GM12865 (cell line): Measurements from ENCODE around the gene CALHM2.

ENCODE experiments used
- DNase-seq: peaks from one replicate; pipeline ENCODE4 v3.0.0; 2010; ENCODE audit warnings: low read depth
- H3K4me3 ChIP-seq: 2 replicates; pipeline ENCODE4 v1.5.1; 2011; ENCODE audit warnings: mild to moderate bottlenecking, low read depth, low read length, control low read depth
- TF ChIP-seq, protein P1 (sequence below): IDR thresholded peaks from 2 replicates; pipeline ENCODE4 v1.5.1; 2011; ENCODE audit warnings: low read length, control low read depth, low read depth, inconsistent platforms; ENCODE audit not compliant: insufficient read depth; ENCODE audit errors: missing control alignments

CALHM2 gene

DNA sequence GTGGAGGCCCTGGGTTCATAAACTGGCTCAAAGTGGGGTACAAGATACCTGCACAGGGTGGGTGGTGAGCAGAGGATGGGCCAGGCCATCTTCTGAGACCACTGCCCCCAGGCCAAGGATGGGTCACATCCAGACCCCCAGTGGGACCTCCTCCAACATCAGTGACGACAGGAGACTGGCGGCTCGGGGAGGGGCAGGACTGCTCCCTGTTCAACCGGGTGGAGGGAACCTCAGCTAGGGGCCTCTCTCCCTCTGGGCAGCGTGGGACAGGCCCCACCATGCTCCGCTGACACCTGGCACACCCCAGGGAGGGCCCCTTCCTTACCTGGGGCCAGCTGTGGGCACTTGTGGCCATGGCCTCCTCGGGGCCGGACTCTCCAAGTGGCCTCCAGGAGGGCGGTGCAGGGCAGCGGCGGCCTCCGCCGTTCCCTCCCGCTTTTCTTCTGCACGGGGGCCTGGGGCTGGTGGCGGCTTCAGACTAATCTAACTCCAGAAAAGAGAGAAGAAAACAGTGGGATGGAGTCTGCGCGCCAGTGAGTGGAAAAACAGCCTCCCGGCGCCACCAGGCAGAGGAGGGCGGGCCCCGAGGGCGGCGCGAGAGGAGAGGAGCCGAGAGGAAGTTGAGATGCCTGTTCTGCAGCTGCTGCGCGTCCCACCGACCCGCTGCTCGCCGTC, at the start of gene CALHM2:
TSS of gene CALHM2 (minus strand) at position 540 of the 675 bp plus-strand sequence. CDS start 2,429 bp downstream, outside the sequence.
- H3K4me3 ChIP-seq = peak within 1 kb of the TSS; percentile 86
- peak; percentile 67 for DNase-seq
- TF ChIP-seq, protein P1, sequence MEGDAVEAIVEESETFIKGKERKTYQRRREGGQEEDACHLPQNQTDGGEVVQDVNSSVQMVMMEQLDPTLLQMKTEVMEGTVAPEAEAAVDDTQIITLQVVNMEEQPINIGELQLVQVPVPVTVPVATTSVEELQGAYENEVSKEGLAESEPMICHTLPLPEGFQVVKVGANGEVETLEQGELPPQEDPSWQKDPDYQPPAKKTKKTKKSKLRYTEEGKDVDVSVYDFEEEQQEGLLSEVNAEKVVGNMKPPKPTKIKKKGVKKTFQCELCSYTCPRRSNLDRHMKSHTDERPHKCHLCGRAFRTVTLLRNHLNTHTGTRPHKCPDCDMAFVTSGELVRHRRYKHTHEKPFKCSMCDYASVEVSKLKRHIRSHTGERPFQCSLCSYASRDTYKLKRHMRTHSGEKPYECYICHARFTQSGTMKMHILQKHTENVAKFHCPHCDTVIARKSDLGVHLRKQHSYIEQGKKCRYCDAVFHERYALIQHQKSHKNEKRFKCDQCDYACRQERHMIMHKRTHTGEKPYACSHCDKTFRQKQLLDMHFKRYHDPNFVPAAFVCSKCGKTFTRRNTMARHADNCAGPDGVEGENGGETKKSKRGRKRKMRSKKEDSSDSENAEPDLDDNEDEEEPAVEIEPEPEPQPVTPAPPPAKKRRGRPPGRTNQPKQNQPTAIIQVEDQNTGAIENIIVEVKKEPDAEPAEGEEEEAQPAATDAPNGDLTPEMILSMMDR = no peak

DNA sequence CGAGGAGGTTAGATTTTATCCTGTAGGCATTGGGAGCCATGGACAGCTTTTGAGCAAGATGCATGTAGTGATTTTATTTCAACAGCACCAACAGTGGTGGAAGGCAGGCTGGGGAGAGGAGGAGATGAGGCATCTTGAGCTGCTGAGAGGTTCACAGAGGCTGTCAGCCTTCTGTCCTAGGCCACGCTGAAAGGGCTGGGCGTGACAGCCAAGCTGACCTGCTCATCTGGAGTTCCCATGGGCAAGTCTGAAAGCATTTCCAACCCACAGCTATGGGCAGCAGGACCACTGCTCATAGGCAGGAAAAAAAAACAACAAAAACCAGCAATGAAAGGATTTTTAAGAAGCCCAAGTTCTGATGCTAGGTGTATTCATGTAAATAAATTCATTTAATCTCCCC, 49.0 kb upstream of the CALHM2 start:
- DNase-seq = no peak
- TF ChIP-seq, protein P1 = no peak
- H3K4me3 ChIP-seq = no peak overlapping the region

- TF ChIP-seq, protein P1 = no peak
- no peak for DNase-seq
- H3K4me3 ChIP-seq = no peak overlapping the region
These were observed 48.3 kb upstream of the CALHM2 start for GRCh38 chr10:103500481-103500880.

GRCh38 chr10:103499881-103500280, 47.7 kb upstream of the CALHM2 start:
- no peak overlapping the region for H3K4me3 ChIP-seq
- TF ChIP-seq, protein P1 = no peak
- DNase-seq = no peak

- TF ChIP-seq, protein P1 = no peak
- no peak for DNase-seq
- no peak overlapping the region for H3K4me3 ChIP-seq
These were observed 46.9 kb upstream of the CALHM2 start for GRCh38 chr10:103498936-103499638.

DNA sequence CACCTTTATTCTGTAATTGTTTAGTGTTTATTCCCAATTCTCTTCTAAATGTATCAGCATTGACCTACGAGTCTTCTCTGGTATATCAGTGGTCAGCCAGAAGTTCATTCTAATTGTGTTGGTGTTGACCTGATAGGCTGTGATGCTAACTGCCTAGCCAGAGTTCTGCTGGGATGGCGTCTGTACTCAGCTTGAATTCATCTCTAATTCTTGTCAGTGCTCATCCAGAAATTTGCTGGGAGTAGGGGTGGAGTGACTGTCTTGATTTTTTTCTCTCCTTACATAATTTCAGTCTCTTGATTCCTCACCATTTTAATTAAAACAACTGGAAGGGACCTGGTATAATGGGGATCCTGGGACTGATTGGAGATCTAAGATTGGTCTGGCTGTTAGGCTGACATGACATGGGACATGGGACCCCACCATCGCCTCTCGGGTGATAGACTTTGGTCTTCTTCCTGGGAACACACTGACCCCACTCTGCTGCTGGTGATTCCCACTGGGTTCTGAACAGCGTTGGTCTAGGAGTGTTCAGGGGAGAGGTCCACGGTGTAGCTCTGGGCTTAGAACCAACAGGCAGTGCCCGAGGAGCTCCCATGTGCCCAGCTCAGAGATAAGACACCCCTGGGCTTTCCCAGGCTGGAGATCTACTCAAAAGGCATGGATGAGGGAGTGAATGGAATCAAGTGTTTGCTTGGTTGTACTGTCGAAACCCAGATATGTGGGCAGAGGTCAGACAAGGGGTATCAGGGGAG, 45.2 kb upstream of the CALHM2 start:
- DNase-seq = no peak
- no peak overlapping the region for H3K4me3 ChIP-seq
- TF ChIP-seq, protein P1 = no peak
